ENCODE data around the gene LUC7L3.

- no peak for TF ChIP-seq PBX3 (CRISPR knock-in tag; IDR thresholded peaks at IDR 0.05; ENCODE audit: borderline replicate concordance)
- no peak for TF ChIP-seq EP300 (IDR thresholded peaks at IDR 0.05; ENCODE audit: low read depth in 2 of 2, low read length in 2 of 2)
- no peak for TF ChIP-seq EP300 (CRISPR knock-in tag; IDR thresholded peaks at IDR 0.05; ENCODE audit: borderline replicate concordance)
- no peak for TF ChIP-seq PREB (CRISPR knock-in tag; IDR thresholded peaks at IDR 0.05)
- TF ChIP-seq, protein P1, sequence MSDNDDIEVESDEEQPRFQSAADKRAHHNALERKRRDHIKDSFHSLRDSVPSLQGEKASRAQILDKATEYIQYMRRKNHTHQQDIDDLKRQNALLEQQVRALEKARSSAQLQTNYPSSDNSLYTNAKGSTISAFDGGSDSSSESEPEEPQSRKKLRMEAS (IDR thresholded peaks at IDR 0.05): no peak
- no peak for TF ChIP-seq ZNF749 (CRISPR knock-in tag; IDR thresholded peaks at IDR 0.05; ENCODE audit: borderline replicate concordance)
- TF ChIP-seq MTA3 (CRISPR knock-in tag; IDR thresholded peaks at IDR 0.05): no peak
Observed at GRCh38 chr17:50769884-50770283, 50.5 kb downstream of the LUC7L3 start.
